Measurements from ENCODE around the gene TRAPPC1.
"Not testable (repeated sequence)": the region's sequence is repeated elsewhere in the genome, so short reads cannot be mapped to it uniquely, and the experiment has no call there.

DNA sequence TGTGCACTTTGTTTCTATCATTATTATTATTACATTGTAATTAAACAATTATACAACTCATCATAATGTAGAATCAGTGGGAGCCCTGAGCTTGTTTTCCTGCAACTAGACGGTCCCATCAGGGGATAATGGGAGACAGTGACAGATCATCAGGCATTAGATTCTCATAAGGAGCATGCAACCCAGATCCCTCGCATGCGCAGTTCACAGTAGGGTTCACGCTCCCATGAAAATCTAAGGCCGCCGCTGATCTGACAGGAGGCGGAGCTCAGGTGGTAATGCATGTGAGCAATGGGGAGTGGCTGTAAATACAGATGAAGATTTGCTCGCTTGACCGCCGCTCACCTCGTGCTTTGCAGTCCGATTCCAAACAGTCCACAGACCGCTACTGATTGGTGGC lies 21.5 kb upstream of the TRAPPC1 start:
- not testable (repeated sequence) for TF ChIP-seq POLR2A (IDR thresholded peaks at IDR 0.05)
- TF ChIP-seq, protein P1, sequence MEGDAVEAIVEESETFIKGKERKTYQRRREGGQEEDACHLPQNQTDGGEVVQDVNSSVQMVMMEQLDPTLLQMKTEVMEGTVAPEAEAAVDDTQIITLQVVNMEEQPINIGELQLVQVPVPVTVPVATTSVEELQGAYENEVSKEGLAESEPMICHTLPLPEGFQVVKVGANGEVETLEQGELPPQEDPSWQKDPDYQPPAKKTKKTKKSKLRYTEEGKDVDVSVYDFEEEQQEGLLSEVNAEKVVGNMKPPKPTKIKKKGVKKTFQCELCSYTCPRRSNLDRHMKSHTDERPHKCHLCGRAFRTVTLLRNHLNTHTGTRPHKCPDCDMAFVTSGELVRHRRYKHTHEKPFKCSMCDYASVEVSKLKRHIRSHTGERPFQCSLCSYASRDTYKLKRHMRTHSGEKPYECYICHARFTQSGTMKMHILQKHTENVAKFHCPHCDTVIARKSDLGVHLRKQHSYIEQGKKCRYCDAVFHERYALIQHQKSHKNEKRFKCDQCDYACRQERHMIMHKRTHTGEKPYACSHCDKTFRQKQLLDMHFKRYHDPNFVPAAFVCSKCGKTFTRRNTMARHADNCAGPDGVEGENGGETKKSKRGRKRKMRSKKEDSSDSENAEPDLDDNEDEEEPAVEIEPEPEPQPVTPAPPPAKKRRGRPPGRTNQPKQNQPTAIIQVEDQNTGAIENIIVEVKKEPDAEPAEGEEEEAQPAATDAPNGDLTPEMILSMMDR (IDR thresholded peaks at IDR 0.05) = not testable (repeated sequence)
